Measurements from ENCODE around the gene UFM1. TPM values are rescaled to one million over a fixed set of nuclear protein-coding genes. Genes with fewer than 3 reads are reported as not detected.

The UFM1 gene
- total and polyA plus RNA-seq, 2 of the 13 experiments (the other 11 are each of a cell fraction or from before 2014, with no cell fraction given) = 42.6 to 47.0 TPM

- TF ChIP-seq SOX5 (CRISPR knock-in tag; IDR thresholded peaks at IDR 0.05; ENCODE audit: borderline replicate concordance) (no peak), ZNF513 (CRISPR knock-in tag; conservative IDR thresholded peaks at IDR 0.05) (no peak), CREBL2 (CRISPR knock-in tag; IDR thresholded peaks at IDR 0.05; ENCODE audit: borderline replicate concordance) (no peak), SRSF9 (IDR thresholded peaks at IDR 0.05; ENCODE audit: borderline replicate concordance, insufficient read depth, low read depth, low read length, poor library complexity, severe bottlenecking) (no peak), MED13 (CRISPR knock-in tag; IDR thresholded peaks at IDR 0.05) (no peak), FIP1L1 (IDR thresholded peaks at IDR 0.05; ENCODE audit: borderline replicate concordance, insufficient read depth, low read depth, low read length) (no peak), ZNF362 (CRISPR knock-in tag; IDR thresholded peaks at IDR 0.05; ENCODE audit: borderline replicate concordance) (no peak), KMT2B (CRISPR knock-in tag; IDR thresholded peaks at IDR 0.05) (peak; percentile 62), SCMH1 (CRISPR knock-in tag; IDR thresholded peaks at IDR 0.05; ENCODE audit: borderline replicate concordance) (no peak), HNRNPH1 (optimal IDR thresholded peaks at IDR 0.05; ENCODE audit: low read depth, low read length) (no peak), FOXA1 (IDR thresholded peaks at IDR 0.05) (no peak), FOXA1 (CRISPR knock-in tag; IDR thresholded peaks at IDR 0.05) (no peak), KDM1A (CRISPR knock-in tag; IDR thresholded peaks at IDR 0.05) (no peak), ZNF749 (CRISPR knock-in tag; IDR thresholded peaks at IDR 0.05; ENCODE audit: borderline replicate concordance) (no peak)
- TF ChIP-seq, protein P1, sequence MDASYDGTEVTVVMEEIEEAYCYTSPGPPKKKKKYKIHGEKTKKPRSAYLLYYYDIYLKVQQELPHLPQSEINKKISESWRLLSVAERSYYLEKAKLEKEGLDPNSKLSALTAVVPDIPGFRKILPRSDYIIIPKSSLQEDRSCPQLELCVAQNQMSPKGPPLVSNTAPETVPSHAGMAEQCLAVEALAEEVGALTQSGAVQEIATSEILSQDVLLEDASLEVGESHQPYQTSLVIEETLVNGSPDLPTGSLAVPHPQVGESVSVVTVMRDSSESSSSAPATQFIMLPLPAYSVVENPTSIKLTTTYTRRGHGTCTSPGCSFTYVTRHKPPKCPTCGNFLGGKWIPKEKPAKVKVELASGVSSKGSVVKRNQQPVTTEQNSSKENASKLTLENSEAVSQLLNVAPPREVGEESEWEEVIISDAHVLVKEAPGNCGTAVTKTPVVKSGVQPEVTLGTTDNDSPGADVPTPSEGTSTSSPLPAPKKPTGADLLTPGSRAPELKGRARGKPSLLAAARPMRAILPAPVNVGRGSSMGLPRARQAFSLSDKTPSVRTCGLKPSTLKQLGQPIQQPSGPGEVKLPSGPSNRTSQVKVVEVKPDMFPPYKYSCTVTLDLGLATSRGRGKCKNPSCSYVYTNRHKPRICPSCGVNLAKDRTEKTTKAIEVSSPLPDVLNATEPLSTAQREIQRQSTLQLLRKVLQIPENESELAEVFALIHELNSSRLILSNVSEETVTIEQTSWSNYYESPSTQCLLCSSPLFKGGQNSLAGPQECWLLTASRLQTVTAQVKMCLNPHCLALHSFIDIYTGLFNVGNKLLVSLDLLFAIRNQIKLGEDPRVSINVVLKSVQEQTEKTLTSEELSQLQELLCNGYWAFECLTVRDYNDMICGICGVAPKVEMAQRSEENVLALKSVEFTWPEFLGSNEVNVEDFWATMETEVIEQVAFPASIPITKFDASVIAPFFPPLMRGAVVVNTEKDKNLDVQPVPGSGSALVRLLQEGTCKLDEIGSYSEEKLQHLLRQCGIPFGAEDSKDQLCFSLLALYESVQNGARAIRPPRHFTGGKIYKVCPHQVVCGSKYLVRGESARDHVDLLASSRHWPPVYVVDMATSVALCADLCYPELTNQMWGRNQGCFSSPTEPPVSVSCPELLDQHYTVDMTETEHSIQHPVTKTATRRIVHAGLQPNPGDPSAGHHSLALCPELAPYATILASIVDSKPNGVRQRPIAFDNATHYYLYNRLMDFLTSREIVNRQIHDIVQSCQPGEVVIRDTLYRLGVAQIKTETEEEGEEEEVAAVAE (CRISPR knock-in tag; IDR thresholded peaks at IDR 0.05; ENCODE audit: borderline replicate concordance) = no peak
- TF ChIP-seq, protein P2, sequence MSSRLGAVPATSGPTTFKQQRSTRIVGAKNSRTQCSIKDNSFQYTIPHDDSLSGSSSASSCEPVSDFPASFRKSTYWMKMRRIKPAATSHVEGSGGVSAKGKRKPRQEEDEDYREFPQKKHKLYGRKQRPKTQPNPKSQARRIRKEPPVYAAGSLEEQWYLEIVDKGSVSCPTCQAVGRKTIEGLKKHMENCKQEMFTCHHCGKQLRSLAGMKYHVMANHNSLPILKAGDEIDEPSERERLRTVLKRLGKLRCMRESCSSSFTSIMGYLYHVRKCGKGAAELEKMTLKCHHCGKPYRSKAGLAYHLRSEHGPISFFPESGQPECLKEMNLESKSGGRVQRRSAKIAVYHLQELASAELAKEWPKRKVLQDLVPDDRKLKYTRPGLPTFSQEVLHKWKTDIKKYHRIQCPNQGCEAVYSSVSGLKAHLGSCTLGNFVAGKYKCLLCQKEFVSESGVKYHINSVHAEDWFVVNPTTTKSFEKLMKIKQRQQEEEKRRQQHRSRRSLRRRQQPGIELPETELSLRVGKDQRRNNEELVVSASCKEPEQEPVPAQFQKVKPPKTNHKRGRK (CRISPR knock-in tag; IDR thresholded peaks at IDR 0.05) = no peak
- TF ChIP-seq, protein P3, sequence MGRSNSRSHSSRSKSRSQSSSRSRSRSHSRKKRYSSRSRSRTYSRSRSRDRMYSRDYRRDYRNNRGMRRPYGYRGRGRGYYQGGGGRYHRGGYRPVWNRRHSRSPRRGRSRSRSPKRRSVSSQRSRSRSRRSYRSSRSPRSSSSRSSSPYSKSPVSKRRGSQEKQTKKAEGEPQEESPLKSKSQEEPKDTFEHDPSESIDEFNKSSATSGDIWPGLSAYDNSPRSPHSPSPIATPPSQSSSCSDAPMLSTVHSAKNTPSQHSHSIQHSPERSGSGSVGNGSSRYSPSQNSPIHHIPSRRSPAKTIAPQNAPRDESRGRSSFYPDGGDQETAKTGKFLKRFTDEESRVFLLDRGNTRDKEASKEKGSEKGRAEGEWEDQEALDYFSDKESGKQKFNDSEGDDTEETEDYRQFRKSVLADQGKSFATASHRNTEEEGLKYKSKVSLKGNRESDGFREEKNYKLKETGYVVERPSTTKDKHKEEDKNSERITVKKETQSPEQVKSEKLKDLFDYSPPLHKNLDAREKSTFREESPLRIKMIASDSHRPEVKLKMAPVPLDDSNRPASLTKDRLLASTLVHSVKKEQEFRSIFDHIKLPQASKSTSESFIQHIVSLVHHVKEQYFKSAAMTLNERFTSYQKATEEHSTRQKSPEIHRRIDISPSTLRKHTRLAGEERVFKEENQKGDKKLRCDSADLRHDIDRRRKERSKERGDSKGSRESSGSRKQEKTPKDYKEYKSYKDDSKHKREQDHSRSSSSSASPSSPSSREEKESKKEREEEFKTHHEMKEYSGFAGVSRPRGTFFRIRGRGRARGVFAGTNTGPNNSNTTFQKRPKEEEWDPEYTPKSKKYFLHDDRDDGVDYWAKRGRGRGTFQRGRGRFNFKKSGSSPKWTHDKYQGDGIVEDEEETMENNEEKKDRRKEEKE (IDR thresholded peaks at IDR 0.05) = no peak
Observed at GRCh38 chr13:38349390-38350113, at the start of gene UFM1 (continued).

Measured in HepG2 (cell line).